K562 (cell line): ENCODE results near the gene DPH5. TPM values are rescaled to one million over a fixed set of nuclear protein-coding genes. Genes with fewer than 3 reads are reported as not detected.

Source experiments
- ATAC-seq: fragments of 200-7000 bp; cut with Tn5 transposase; 3 replicates; pipeline ENCODE4 v1.9.1; 2020; ENCODE audit warnings: moderate library complexity
- BruUV-seq: library from RNA; stranded (reverse); fragments of 400-500 nt; replicated peaks from 2 replicates; lab custom pipeline; 2021; lab: Mats Ljungman, UMichigan
- CTCF ChIA-PET: fragments of 300-600 bp; formaldehyde crosslinking; extraction: SDS; loops from one replicate; lab custom pipeline; 2021; ENCODE audit warnings: low intra/inter-chr PET ratio; lab: Yijun Ruan, JAX
- POLR2A ChIA-PET: fragments of 300-600, 350-650 bp; sonication (Branson Sonifier 250); formaldehyde crosslinking; extraction: SDS; loops from one replicate; lab custom pipeline; 2021; ENCODE audit warnings: antibody characterized with exemption, inconsistent platforms; lab: Yijun Ruan, JAX
- DNase-seq, 4 experiments: peaks; one replicate each; pipeline versions ENCODE4 v3.0.0 to v3.0.0-alpha.2; 2011 to 2018; ENCODE audit warnings: low spot score in 3 of 4, mixed read lengths in 3 of 4; ENCODE audit errors: extremely low read depth in 1 of 4
- FAIRE-seq: peaks from 2 replicates; lab custom pipeline; 2011; peaks lifted over from hg19 to GRCh38; lab: Jason Lieb, UNC
- H2AFZ ChIP-seq: 2 replicates; pipeline ENCODE4 v1.6.0; 2011; ENCODE audit warnings: low read depth, low read length, control low read depth, inconsistent platforms
- H3K27ac ChIP-seq: fragments of 200-600 bp; 3 replicates; pipeline ENCODE4 v1.8.0; 2011; ENCODE audit warnings: low read depth, mild to moderate bottlenecking, control low read depth, inconsistent platforms, low read length, moderate library complexity, mixed read lengths; ENCODE audit errors: extremely low read depth
- H3K27me3 ChIP-seq, 2 experiments: fragments of 300-600 bp in 1 of 2; 2 replicates in 1 of 2; 3 replicates in 1 of 2; pipeline versions ENCODE4 v1.6.0 to v1.8.0; 2011; ENCODE audit warnings: inconsistent platforms in 2 of 2, low read length in 2 of 2, mild to moderate bottlenecking in 1 of 2, mixed read lengths in 1 of 2, moderate library complexity in 1 of 2; ENCODE audit not compliant: control insufficient read depth in 2 of 2, insufficient read depth in 2 of 2
- H3K36me3 ChIP-seq: fragments of 300-600 bp; 3 replicates; pipeline ENCODE4 v1.8.0; 2011; ENCODE audit warnings: mild to moderate bottlenecking, low read length, inconsistent platforms; ENCODE audit not compliant: control insufficient read depth, insufficient read depth
- H3K4me1 ChIP-seq, 2 experiments: fragments of 200-600 bp in 1 of 2; replicated peaks in 1 of 2; 2 replicates in 1 of 2; 3 replicates in 1 of 2; pipeline versions ENCODE4 v1.5.1 to v1.8.0; 2011; ENCODE audit warnings: inconsistent platforms in 2 of 2, low read length in 2 of 2, mild to moderate bottlenecking in 1 of 2, mixed read lengths in 1 of 2, moderate library complexity in 1 of 2; ENCODE audit not compliant: control insufficient read depth in 2 of 2, insufficient read depth in 2 of 2
- H3K4me2 ChIP-seq: 2 replicates; pipeline ENCODE4 v1.6.1; 2011; ENCODE audit warnings: low read length, control low read depth, inconsistent platforms, mixed read lengths; ENCODE audit not compliant: insufficient read depth
- H3K4me3 ChIP-seq: fragments of 200-600 bp; sonication (generic), shearing (Covaris generic); 2 replicates; pipeline ENCODE4 v1.5.1; 2016; ENCODE audit warnings: control low read depth, inconsistent platforms
- H3K79me2 ChIP-seq: fragments of 200-600 bp; 3 replicates; pipeline ENCODE4 v1.8.0; 2011; ENCODE audit warnings: low read length, inconsistent platforms; ENCODE audit not compliant: control insufficient read depth, insufficient read depth
- H3K9ac ChIP-seq, 2 experiments: 2 replicates each; pipeline versions ENCODE4 v1.6.0 to v1.6.1; 2011; ENCODE audit warnings: low read depth in 2 of 2, low read length in 2 of 2, control low read depth in 1 of 2, inconsistent platforms in 1 of 2, mild to moderate bottlenecking in 1 of 2, mixed read lengths in 1 of 2; ENCODE audit not compliant: insufficient read depth in 1 of 2
- H3K9me1 ChIP-seq: one replicate; pipeline ENCODE4 v1.6.0; 2011; ENCODE audit warnings: inconsistent platforms, mild to moderate bottlenecking, low read length, moderate library complexity; ENCODE audit not compliant: control insufficient read depth, insufficient read depth
- H3K9me3 ChIP-seq: replicated peaks from 2 replicates; pipeline ENCODE4 v1.5.1; 2011; ENCODE audit warnings: low read depth, low read length, inconsistent platforms; ENCODE audit not compliant: control insufficient read depth, insufficient read depth
- H4K20me1 ChIP-seq: replicated peaks from 2 replicates; pipeline ENCODE4 v1.6.1; 2011; ENCODE audit warnings: low read length, inconsistent platforms, mixed read lengths; ENCODE audit not compliant: control insufficient read depth, insufficient read depth
- HDAC6 ChIP-seq: IDR thresholded peaks from 2 replicates; pipeline ENCODE4 v1.6.1; 2012; ENCODE audit warnings: low read depth, mild to moderate bottlenecking, control low read depth, inconsistent platforms, low read length, moderate library complexity
- PHTF2 ChIP-seq: fragments of 250-450 bp; sonication (Bioruptor Pico); IDR thresholded peaks from 2 replicates; pipeline ENCODE4 v1.5.0; 2021; ENCODE audit warnings: mild to moderate bottlenecking
- SMARCE1 ChIP-seq: fragments of 450-650 bp; IDR thresholded peaks from 2 replicates; pipeline ENCODE4 v1.7.1; 2016; ENCODE audit warnings: mild to moderate bottlenecking
- SMC3 ChIP-seq: conservative IDR thresholded peaks from 2 replicates; pipeline ENCODE4 v1.6.1; 2011; ENCODE audit warnings: low read depth, low read length, improper control_type of control experiment; ENCODE audit not compliant: insufficient read depth
- TAF9B ChIP-seq: fragments of 450-650 bp; IDR thresholded peaks from 2 replicates; pipeline ENCODE4 v1.6.1; 2018; ENCODE audit warnings: mild to moderate bottlenecking; ENCODE audit not compliant: partially characterized antibody
- YBX1 ChIP-seq: fragments of 450-650 bp; IDR thresholded peaks from 2 replicates; pipeline ENCODE4 v1.7.1; 2016; ENCODE audit warnings: mild to moderate bottlenecking
- ZKSCAN1 ChIP-seq: fragments of 150-350 bp; IDR thresholded peaks from 2 replicates; pipeline ENCODE4 v1.6.1; 2016; ENCODE audit warnings: low read depth, low read length
- ZNF408 ChIP-seq: fragments of 250-450 bp; sonication (Bioruptor Pico); IDR thresholded peaks from 2 replicates; pipeline ENCODE4 v1.4.0; 2020; ENCODE audit warnings: low read depth, mild to moderate bottlenecking, moderate library complexity
- ZNF586 ChIP-seq: fragments of 450-650 bp; formaldehyde crosslinking; conservative IDR thresholded peaks from 2 replicates; pipeline ENCODE4 v1.4.0; 2020; ENCODE audit warnings: mild to moderate bottlenecking, moderate library complexity
- in situ Hi-C: fragments of 300-500 bp; cut with MboI; formaldehyde crosslinking; loops from 4 replicates; pipeline ENCODE4 v1.15.0; 2018; ENCODE audit warnings: inconsistent platforms, mixed read lengths
- intact Hi-C: fragments of 100-400 bp; cut with micrococcal nuclease; formaldehyde crosslinking; loops from 2 replicates; pipeline ENCODE4 v1.14.2; 2022
- polyA plus RNA-seq, 8 experiments: library from polyadenylated mRNA; depleted of rRNA in 4 of 8; stranded (reverse) in 5 of 8; unstranded in 3 of 8; fragments of >200 nt; fragmentation: Nextera tagmentation in 2 of 8; fragmentation: Illumina TruSeq in 1 of 8; extraction: Ambion mirVana in 2 of 8; extraction: Trizol in 1 of 8; gene quantifications; 2 replicates each; pipeline versions ENCODE4 v1.2.1 to v1.2.3, GENCODE V29; 2011 to 2014; ENCODE audit warnings: inconsistent platforms in 1 of 8, missing spikeins in 1 of 8
- total RNA-seq, 7 experiments: library from RNA; depleted of rRNA in 6 of 7; stranded (reverse); fragments of >200 nt in 6 of 7; fragmentation: Illumina TruSeq in 2 of 7; extraction: Trizol in 2 of 7; gene quantifications; 2 replicates each; pipeline versions ENCODE4 v1.2.1 to v1.2.3, GENCODE V29; 2011 to 2021; ENCODE audit warnings: low replicate concordance in 1 of 7
- TF ChIP-seq, protein P1 (sequence below): fragments of 150-350 bp; conservative IDR thresholded peaks from 2 replicates; pipeline ENCODE4 v1.6.1; 2014; ENCODE audit warnings: low read length
- TF ChIP-seq, protein P2 (sequence below): IDR thresholded peaks from 3 replicates; pipeline ENCODE4 v1.6.1; 2011; ENCODE audit warnings: borderline replicate concordance, mild to moderate bottlenecking, moderate library complexity; ENCODE audit not compliant: insufficient read length; ENCODE audit errors: extremely low read depth
- TF ChIP-seq, protein P3 (sequence below), 2 experiments: fragments of 450-650 bp; IDR thresholded peaks; 2 replicates each; pipeline ENCODE4 v1.6.1; 2016
- TF ChIP-seq, protein P4 (sequence below): fragments of 250-450 bp; sonication (Bioruptor Pico); IDR thresholded peaks from 2 replicates; pipeline ENCODE4 v1.8.0; 2022; ENCODE audit warnings: inconsistent platforms

DPH5 gene
- total and polyA plus RNA-seq, 9 of the 15 experiments (the other 6 are each of a cell fraction or from before 2014, with no cell fraction given) = 37.6 to 159 (median 89.7) TPM

DNA sequence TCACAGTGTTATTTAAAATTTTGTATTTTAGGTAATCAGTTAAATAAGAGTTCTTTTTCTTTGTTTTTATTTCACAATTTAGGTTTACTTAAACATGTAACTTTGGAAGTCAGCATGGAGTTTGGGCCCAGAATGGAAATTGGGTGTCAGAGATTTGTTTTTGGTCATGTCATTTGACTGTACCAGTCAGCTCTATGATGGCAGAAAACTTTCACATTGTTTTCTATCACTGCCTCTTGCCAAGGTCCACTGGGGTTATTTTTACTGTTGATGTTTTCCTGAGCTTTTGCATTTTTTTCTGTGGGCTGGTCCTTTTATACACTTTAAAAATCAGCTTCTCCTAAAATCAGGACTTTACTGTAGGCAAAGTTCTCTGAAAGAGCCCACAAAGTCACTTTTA is 75.2 kb downstream of the DPH5 start:
- Histone ChIP-seq H3K4me3 (no peak overlapping the region), H3K79me2 (no peaks in the 10 kb centered on the region; the same call in 2 of the 3 replicates), H3K4me1 (peaks cover 9 to 10% of the 10 kb centered on the region in 2 experiments; a peak in 3 of 5 replicates), H3K9me3 (no peaks in the 10 kb centered on the region), H3K9ac (no peak overlapping the region), H3K4me2 (no peak overlapping the region), H2AFZ (no peak overlapping the region), H3K27me3 (no peaks in the 10 kb centered on the region), H4K20me1 (no peaks in the 10 kb centered on the region), H3K27ac (no peak overlapping the region), H3K36me3 (peaks cover 14% of the 10 kb centered on the region), H3K9me1 (no peaks in the 10 kb centered on the region)
- in situ Hi-C loops (no loop called here), intact Hi-C loops (no loop called here)
- DNase-seq (no peak), ATAC-seq (no peak), FAIRE-seq (no peak)
- ChIA-PET POLR2A (interaction anchor here (1.6 kb wide), 1 partner anchor 9 kb away, joined by 5 read pairs; no protein-coding TSS in a partner anchor), CTCF (no interaction called here)
- BruUV-seq = no TSS peak
- no peak for TF ChIP-seq SMARCE1
- TF ChIP-seq, protein P1, sequence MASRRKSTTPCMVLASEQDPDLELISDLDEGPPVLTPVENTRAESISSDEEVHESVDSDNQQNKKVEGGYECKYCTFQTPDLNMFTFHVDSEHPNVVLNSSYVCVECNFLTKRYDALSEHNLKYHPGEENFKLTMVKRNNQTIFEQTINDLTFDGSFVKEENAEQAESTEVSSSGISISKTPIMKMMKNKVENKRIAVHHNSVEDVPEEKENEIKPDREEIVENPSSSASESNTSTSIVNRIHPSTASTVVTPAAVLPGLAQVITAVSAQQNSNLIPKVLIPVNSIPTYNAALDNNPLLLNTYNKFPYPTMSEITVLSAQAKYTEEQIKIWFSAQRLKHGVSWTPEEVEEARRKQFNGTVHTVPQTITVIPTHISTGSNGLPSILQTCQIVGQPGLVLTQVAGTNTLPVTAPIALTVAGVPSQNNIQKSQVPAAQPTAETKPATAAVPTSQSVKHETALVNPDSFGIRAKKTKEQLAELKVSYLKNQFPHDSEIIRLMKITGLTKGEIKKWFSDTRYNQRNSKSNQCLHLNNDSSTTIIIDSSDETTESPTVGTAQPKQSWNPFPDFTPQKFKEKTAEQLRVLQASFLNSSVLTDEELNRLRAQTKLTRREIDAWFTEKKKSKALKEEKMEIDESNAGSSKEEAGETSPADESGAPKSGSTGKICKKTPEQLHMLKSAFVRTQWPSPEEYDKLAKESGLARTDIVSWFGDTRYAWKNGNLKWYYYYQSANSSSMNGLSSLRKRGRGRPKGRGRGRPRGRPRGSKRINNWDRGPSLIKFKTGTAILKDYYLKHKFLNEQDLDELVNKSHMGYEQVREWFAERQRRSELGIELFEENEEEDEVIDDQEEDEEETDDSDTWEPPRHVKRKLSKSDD = no peak
- TF ChIP-seq TAF9B = no peak
- TF ChIP-seq, protein P2, sequence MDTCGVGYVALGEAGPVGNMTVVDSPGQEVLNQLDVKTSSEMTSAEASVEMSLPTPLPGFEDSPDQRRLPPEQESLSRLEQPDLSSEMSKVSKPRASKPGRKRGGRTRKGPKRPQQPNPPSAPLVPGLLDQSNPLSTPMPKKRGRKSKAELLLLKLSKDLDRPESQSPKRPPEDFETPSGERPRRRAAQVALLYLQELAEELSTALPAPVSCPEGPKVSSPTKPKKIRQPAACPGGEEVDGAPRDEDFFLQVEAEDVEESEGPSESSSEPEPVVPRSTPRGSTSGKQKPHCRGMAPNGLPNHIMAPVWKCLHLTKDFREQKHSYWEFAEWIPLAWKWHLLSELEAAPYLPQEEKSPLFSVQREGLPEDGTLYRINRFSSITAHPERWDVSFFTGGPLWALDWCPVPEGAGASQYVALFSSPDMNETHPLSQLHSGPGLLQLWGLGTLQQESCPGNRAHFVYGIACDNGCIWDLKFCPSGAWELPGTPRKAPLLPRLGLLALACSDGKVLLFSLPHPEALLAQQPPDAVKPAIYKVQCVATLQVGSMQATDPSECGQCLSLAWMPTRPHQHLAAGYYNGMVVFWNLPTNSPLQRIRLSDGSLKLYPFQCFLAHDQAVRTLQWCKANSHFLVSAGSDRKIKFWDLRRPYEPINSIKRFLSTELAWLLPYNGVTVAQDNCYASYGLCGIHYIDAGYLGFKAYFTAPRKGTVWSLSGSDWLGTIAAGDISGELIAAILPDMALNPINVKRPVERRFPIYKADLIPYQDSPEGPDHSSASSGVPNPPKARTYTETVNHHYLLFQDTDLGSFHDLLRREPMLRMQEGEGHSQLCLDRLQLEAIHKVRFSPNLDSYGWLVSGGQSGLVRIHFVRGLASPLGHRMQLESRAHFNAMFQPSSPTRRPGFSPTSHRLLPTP = no peak
- no peak for TF ChIP-seq HDAC6
- TF ChIP-seq ZKSCAN1 = no peak
- TF ChIP-seq SMC3 = no peak
- TF ChIP-seq ZNF408 (CRISPR knock-in tag) = no peak
- TF ChIP-seq YBX1 = no peak
- TF ChIP-seq, protein P3, sequence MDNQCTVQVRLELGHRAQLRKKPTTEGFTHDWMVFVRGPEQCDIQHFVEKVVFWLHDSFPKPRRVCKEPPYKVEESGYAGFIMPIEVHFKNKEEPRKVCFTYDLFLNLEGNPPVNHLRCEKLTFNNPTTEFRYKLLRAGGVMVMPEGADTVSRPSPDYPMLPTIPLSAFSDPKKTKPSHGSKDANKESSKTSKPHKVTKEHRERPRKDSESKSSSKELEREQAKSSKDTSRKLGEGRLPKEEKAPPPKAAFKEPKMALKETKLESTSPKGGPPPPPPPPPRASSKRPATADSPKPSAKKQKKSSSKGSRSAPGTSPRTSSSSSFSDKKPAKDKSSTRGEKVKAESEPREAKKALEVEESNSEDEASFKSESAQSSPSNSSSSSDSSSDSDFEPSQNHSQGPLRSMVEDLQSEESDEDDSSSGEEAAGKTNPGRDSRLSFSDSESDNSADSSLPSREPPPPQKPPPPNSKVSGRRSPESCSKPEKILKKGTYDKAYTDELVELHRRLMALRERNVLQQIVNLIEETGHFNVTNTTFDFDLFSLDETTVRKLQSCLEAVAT (IDR thresholded peaks at IDR 0.05) = no peak
- no peak for TF ChIP-seq PHTF2
- no peak for TF ChIP-seq ZNF586
- TF ChIP-seq, protein P4, sequence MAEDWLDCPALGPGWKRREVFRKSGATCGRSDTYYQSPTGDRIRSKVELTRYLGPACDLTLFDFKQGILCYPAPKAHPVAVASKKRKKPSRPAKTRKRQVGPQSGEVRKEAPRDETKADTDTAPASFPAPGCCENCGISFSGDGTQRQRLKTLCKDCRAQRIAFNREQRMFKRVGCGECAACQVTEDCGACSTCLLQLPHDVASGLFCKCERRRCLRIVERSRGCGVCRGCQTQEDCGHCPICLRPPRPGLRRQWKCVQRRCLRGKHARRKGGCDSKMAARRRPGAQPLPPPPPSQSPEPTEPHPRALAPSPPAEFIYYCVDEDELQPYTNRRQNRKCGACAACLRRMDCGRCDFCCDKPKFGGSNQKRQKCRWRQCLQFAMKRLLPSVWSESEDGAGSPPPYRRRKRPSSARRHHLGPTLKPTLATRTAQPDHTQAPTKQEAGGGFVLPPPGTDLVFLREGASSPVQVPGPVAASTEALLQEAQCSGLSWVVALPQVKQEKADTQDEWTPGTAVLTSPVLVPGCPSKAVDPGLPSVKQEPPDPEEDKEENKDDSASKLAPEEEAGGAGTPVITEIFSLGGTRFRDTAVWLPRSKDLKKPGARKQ (CRISPR knock-in tag) = no peak
